ENCODE measurements around the gene TOMM40.

GRCh38 chr19:44931541-44931940, 40.5 kb downstream of the TOMM40 start:
- TF ChIP-seq CTCF (IDR thresholded peaks at IDR 0.05; ENCODE audit: poor library complexity) = no peak
- TF ChIP-seq EZH2phosphoT487 (IDR thresholded peaks at IDR 0.05; ENCODE audit: low read depth, severe bottlenecking, unreplicated experiment) = no peak
- TF ChIP-seq EZH2 (IDR thresholded peaks at IDR 0.05; ENCODE audit: borderline replicate concordance) = no peak

Measured in hepatocyte (in vitro differentiated cells).